Thyroid gland (tissue), 4 donors: ENCODE results near the gene ASB5.

Experiments
- CTCF ChIP-seq, 6 experiments: fragments of 200-600 bp in 3 of 6; fragments of 450-650 bp in 3 of 6; sonication (generic) in 3 of 6; IDR thresholded peaks; one replicate each; pipeline ENCODE4 v1.5.1; 2016 to 2019; ENCODE audit warnings: antibody characterized with exemption in 6 of 6, mild to moderate bottlenecking in 2 of 6, inconsistent platforms in 1 of 6, moderate library complexity in 1 of 6
- POLR2A ChIP-seq, 2 donors: fragments of 450-650 bp; IDR thresholded peaks; one replicate each; pipeline ENCODE4 v1.6.1; 2017; ENCODE audit warnings: antibody characterized with exemption in 2 of 2, mild to moderate bottlenecking in 2 of 2, moderate library complexity in 1 of 2

- TF ChIP-seq CTCF (IDR thresholded peaks at IDR 0.05) (no peak), POLR2A (IDR thresholded peaks at IDR 0.05) (no peak)
Observed at GRCh38 chr4:176229645-176230044, 39.4 kb downstream of the ASB5 start.
